Activated CD8-positive, alpha-beta memory T cell treated with anti-CD3 and anti-CD28 coated beads, Interleukin-2, amount 50 U/mL, for 24 hours (primary cell): ENCODE measurements around the gene KLHL29.
"Not testable (repeated sequence)": the region's sequence is repeated elsewhere in the genome, so short reads cannot be mapped to it uniquely, and the experiment has no call there.

Experiments used
- DNase-seq: peaks from one replicate; pipeline ENCODE4 v3.0.0-alpha.2; 2020; ENCODE audit errors: extremely low read depth

Gene KLHL29

DNA sequence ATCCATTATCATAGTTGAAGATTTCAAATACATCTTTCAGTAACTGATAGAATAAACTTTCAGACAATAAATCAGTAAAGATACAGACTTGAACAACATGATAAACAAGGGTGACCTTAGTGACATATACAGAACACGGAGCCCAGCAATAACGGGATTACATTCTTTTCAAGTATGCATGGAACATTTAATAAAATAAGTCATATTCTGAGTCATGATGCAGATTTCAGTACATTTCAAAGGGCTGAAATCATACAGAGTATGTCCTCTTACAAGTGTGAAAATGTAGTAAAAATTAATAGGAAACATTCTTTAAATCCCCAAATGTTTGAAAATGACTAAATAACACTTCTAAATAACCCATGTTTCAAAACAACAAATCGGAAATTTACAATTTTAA is 17.2 kb upstream of the KLHL29 start:
- no peak for DNase-seq

GRCh38 chr2:23373666-23374065 is 11.3 kb upstream of the KLHL29 start:
- DNase-seq, result no peak

GRCh38 chr2:23375448-23375847 is 9.5 kb upstream of the KLHL29 start:
- DNase-seq, result no peak

GRCh38 chr2:23376075-23376474 is 8.9 kb upstream of the KLHL29 start:
- DNase-seq, result no peak

- DNase-seq, result no peak
Observed at GRCh38 chr2:23376972-23377371, 8.0 kb upstream of the KLHL29 start.

DNA sequence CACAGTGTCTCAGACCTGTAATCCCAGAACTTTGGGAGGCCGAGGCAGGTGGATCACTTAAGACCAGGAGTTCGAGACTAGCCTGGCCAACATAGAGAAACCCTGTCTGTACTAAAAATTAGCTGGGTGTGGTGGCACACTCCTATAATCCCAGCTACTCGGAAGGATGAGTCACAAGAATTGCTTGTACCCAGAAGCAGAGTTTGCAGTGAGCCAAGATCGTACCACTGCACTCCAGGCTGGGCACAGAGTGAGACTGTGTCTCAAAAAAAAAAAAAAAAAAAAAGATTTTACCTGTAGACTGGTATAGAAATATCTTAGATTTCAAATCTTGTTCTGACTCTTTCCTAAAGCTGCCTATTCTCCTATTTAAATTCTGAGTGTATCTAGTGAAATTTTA is 7.2 kb upstream of the KLHL29 start:
- no peak for DNase-seq

GRCh38 chr2:23378496-23378895 is 6.5 kb upstream of the KLHL29 start:
- no peak for DNase-seq

GRCh38 chr2:23379220-23379695 is 5.7 kb upstream of the KLHL29 start:
- no peak for DNase-seq

- no peak for DNase-seq
Observed at GRCh38 chr2:23380562-23381065, 4.4 kb upstream of the KLHL29 start.

- DNase-seq, result no peak
Observed at GRCh38 chr2:23381084-23381483, 3.9 kb upstream of the KLHL29 start.

GRCh38 chr2:23381485-23381884 is 3.5 kb upstream of the KLHL29 start:
- no peak for DNase-seq

GRCh38 chr2:23383100-23383499 is 1.9 kb upstream of the KLHL29 start:
- DNase-seq, result no peak

GRCh38 chr2:23385351-23385747 is 370 bp downstream of the KLHL29 start:
- DNase-seq, result no peak

DNA sequence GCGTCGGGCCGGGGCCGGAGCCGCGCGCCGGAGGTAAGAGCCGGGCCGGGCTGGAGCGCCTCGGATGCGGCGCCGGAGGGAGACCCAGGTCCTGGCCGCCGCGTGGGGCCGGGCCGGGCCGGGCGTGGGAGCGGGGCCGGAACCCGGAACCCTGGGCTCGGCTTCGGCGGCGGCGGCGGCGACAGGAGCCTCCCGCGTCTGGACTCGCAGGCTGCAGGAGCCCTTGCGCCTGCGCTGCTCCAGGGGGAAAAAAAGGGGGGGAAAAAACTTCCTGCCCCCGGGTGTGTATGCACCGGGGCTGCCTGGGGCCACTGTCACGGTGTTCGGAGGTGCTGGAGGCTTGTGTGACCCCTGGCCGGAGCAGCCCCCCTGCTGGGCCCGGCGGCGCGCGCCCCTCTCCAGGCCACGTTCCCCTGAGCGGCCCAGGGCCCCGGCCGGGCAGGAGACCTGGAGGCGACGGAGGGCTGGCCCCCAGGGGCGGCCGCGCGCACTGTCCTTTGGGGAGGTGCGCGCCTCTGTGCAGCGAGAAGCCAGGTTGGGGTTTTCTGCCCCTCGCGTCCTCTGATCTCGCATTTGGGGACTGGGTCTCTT is 864 bp downstream of the KLHL29 start:
- no peak for DNase-seq

DNA sequence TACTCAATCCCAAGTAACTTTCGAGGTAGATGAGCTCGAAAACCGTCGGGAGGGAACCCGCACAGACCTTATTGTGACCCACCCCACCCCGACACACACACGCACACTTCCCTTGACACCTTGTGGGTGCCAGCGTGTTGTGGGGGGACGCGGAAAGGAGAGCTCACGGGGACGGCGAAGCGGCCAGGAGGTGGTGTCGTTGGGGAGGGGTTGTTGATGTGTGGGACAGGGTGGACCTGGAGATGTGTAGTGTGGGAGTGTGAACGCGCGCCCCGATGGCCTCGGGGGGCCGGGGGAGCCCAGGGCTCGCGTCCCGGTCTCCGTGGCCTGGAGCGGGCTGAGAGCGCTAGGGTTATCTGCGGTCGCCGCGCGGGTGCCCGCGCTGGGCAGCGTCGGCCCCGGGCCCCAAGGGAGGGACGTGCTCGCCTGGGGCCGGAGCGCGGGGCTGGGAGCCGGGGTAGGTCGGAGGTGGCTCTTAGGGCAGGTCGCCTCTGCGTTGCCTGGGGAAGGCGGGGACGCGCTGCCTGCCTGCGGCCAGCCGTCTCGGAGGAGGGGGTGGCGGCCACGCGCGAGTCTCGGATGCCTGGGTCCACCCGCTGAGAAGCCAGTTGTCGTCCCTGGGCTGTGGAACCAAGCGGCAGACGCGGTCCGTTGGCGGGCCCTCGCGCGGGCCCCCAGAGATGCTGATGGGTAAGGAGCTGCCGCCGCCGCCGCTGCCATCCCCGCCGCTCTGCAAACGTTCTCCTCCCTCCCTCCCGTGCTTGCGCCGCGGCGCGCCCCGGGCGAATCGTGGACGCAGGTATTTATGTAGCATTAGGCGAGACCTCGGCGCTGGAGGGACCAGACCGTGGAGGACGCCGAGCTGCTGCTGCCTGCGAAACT is 1.6 kb downstream of the KLHL29 start:
- no peak for DNase-seq

- no peak for DNase-seq
Observed at GRCh38 chr2:23387221-23387550, 2.2 kb downstream of the KLHL29 start.

DNA sequence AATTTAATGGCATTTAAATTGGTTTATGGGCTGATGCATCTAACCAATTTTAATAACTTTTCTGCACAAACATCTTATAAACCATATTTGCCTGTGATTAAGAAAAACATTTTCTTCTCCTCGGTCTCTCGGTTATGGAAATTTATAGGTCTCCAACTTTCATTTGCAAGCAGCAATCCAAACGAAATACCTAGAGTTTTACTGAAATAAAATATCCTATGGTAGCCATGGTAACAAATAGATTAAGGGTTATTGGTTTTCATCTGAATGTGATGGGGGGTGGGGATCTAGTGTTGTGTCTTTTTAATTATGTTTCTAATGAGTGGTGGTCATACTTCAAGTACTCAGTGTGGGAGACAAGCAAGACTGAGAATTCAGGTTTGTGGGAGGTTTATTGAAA is 2.9 kb downstream of the KLHL29 start:
- no peak for DNase-seq

DNA sequence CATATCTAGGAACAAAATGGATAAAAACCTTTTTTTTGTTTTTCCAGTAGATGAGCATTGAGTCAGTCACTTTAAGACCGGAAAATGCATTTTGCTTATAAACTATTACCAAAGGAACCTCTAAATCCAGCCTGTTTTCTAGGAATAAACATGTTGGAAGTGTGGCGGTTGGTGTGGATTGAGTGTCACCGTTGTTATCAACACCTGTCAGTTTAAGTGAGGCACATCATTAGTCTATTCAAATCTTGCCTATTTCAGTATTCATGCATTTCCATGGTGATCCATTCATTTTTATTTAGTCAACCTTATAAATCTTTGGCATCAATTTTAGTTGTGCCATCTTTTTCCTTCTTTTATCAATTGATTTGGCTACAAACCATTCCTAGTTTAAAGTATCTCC is 3.3 kb downstream of the KLHL29 start:
- no peak for DNase-seq

DNA sequence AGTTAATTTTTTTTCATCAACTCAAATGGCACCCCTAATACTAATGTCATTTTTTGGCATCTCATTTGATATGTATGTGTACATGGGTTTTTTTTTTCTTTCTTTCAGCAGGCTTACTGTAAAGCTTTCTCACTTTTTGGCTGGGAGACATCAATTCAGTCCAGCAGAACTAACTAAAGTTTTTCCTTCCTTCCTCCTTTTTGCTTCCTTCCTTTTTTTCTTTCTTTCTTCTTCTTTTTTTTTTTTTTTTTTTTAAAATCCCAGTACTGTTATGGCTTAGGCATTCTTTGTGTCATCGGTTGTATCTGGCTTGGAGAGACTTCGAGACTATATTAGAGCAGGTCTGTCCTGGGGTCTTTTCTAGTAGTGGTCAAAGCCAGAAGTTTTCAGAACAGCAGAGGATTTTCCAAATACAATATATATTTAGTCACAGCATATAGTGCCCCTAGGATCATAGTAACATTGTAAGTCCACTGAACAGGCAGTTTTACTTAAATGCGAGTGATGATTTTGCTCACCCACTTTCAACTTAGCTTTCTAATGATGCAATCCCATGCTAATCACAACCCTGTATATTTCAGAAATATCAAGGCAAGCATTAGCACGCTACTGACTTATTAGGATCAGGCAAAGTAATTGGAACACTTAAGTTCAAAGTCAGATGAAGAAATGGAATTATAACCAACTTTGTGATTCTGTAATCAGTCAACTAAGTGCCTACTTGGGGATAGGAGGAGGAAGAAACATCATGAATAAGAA is 4.0 kb downstream of the KLHL29 start:
- no peak for DNase-seq

- no peak for DNase-seq
Observed at GRCh38 chr2:23390152-23390551, 5.2 kb downstream of the KLHL29 start.

GRCh38 chr2:23391237-23391736 is 6.3 kb downstream of the KLHL29 start:
- DNase-seq, result not testable (repeated sequence)

DNA sequence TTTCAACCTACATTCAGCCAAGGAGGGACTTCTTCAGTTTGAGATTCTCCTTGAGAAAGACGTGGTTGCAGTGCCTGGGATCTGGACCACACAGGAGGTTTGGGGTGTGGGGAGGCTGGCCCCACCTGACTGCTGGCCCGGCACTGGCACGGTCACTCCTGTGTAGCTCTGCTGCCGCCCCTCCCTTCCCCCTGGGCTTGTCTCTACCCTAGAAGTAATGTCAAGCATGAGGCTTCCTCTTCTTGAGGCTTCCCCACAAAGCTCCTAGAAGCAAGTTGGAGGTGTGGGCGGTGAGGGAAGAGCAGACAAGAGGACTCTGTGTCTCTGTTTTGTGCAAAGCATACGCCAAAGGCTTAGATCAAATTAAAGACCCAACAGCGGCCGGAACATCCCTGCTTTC is 8.7 kb downstream of the KLHL29 start:
- DNase-seq, result no peak
